Measurements from ENCODE around the gene SIM1. TPM values are rescaled to one million over a fixed set of nuclear protein-coding genes. Genes with fewer than 3 reads are reported as not detected.

SIM1 gene
- total and polyA plus RNA-seq, 4 donors: not detected

DNA sequence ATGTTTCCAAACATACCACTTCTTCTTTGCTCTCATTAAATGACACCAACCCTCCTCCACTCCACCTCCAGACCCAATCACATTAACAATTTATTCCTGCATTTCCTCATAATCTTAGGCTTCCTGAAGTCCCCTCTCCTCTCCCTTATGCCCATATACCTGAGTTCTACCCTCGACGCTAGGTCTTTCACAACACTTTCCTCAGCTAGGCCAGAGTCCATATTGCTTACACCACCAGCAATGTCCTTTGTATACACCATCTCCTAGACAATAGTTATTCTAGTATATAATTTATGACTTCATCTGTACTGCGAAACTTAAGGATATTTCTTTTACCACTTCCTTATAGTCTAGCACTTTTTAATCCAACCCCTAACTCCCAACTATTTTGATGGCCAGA lies 47.7 kb downstream of the SIM1 start:
- no peak overlapping the region for H3K4me3 ChIP-seq
- H3K9ac ChIP-seq (ENCODE audit: insufficient read depth in 1 of 2, low read length in 2 of 2): no peak overlapping the region
- no peaks in the 10 kb centered on the region for H3K27me3 ChIP-seq (ENCODE audit: control insufficient read depth in 3 of 3, insufficient read depth in 3 of 3, low read length in 2 of 3)
- no peaks in the 10 kb centered on the region for H3K36me3 ChIP-seq (ENCODE audit: control insufficient read depth in 4 of 4, insufficient read depth in 4 of 4, low read length in 4 of 4)
- ATAC-seq (ENCODE audit: insufficient read depth, low FRiP score) (no peak), DNase-seq (no peak)
- no peak overlapping the region for H3K27ac ChIP-seq (ENCODE audit: low read depth in 1 of 2, low read length in 1 of 2)
- H3K9me3 ChIP-seq (ENCODE audit: control insufficient read depth in 4 of 4, insufficient read depth in 3 of 4, low read length in 3 of 4): peaks cover 0 to 2% (median 0%) of the 10 kb centered on the region in 4 donors
- TF ChIP-seq, protein P1, sequence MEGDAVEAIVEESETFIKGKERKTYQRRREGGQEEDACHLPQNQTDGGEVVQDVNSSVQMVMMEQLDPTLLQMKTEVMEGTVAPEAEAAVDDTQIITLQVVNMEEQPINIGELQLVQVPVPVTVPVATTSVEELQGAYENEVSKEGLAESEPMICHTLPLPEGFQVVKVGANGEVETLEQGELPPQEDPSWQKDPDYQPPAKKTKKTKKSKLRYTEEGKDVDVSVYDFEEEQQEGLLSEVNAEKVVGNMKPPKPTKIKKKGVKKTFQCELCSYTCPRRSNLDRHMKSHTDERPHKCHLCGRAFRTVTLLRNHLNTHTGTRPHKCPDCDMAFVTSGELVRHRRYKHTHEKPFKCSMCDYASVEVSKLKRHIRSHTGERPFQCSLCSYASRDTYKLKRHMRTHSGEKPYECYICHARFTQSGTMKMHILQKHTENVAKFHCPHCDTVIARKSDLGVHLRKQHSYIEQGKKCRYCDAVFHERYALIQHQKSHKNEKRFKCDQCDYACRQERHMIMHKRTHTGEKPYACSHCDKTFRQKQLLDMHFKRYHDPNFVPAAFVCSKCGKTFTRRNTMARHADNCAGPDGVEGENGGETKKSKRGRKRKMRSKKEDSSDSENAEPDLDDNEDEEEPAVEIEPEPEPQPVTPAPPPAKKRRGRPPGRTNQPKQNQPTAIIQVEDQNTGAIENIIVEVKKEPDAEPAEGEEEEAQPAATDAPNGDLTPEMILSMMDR (IDR thresholded peaks at IDR 0.05; ENCODE audit: control extremely low read depth, extremely low read depth): no peak
- no peaks in the 10 kb centered on the region for H3K4me1 ChIP-seq (ENCODE audit: control insufficient read depth in 5 of 5, insufficient read depth in 5 of 5, low read length in 5 of 5)
- 78% methylated on average over 3 of the region's 3 CpGs for WGBS, 2 donors

DNA sequence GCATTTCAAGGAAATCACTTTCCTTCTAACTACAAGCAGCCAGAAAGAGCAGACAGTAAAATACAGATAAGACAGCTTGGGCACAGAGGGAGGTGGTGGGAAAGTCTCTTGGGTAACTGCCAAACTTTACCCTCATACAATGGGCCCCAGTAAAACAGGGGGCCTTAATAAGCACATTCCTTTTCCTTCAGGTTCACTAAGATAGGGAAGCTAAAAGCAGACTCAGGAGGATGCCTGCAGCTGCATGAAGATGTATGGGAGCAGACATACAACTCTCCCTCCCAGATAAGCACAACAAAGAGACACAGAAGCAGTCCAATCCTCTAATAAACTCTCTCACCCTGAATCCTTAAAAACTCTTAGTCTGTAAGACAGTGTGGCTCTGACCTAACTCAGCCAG lies 49.0 kb downstream of the SIM1 start:
- Histone ChIP-seq H3K27ac (ENCODE audit: low read depth in 1 of 2, low read length in 1 of 2) (no peak overlapping the region), H3K36me3 (ENCODE audit: control insufficient read depth in 4 of 4, insufficient read depth in 4 of 4, low read length in 4 of 4) (no peaks in the 10 kb centered on the region), H3K4me3 (no peak overlapping the region), H3K27me3 (ENCODE audit: control insufficient read depth in 3 of 3, insufficient read depth in 3 of 3, low read length in 2 of 3) (no peaks in the 10 kb centered on the region), H3K4me1 (ENCODE audit: control insufficient read depth in 5 of 5, insufficient read depth in 5 of 5, low read length in 5 of 5) (no peaks in the 10 kb centered on the region), H3K9ac (ENCODE audit: insufficient read depth in 1 of 2, low read length in 2 of 2) (no peak overlapping the region), H3K9me3 (ENCODE audit: control insufficient read depth in 4 of 4, insufficient read depth in 3 of 4, low read length in 3 of 4) (peaks cover 0 to 2% (median 0%) of the 10 kb centered on the region in 4 donors)
- TF ChIP-seq, protein P1 (IDR thresholded peaks at IDR 0.05; ENCODE audit: control extremely low read depth, extremely low read depth): no peak
- no peak for DNase-seq
- ATAC-seq (ENCODE audit: insufficient read depth, low FRiP score): no peak

- no peak overlapping the region for H3K27ac ChIP-seq (ENCODE audit: low read depth in 1 of 2, low read length in 1 of 2)
- H3K4me3 ChIP-seq: no peak overlapping the region
- TF ChIP-seq, protein P1 (IDR thresholded peaks at IDR 0.05; ENCODE audit: control extremely low read depth, extremely low read depth): no peak
- 83 to 91% methylated on average over 4 of the region's 4 CpGs for WGBS, 2 donors
- H3K4me1 ChIP-seq (ENCODE audit: control insufficient read depth in 5 of 5, insufficient read depth in 5 of 5, low read length in 5 of 5): no peaks in the 10 kb centered on the region
- ATAC-seq (ENCODE audit: insufficient read depth, low FRiP score) (no peak), DNase-seq (no peak)
- H3K27me3 ChIP-seq (ENCODE audit: control insufficient read depth in 3 of 3, insufficient read depth in 3 of 3, low read length in 2 of 3): no peaks in the 10 kb centered on the region
- no peaks in the 10 kb centered on the region for H3K36me3 ChIP-seq (ENCODE audit: control insufficient read depth in 4 of 4, insufficient read depth in 4 of 4, low read length in 4 of 4)
- peaks cover 0 to 2% (median 0%) of the 10 kb centered on the region in 4 donors for H3K9me3 ChIP-seq (ENCODE audit: control insufficient read depth in 4 of 4, insufficient read depth in 3 of 4, low read length in 3 of 4)
- H3K9ac ChIP-seq (ENCODE audit: insufficient read depth in 1 of 2, low read length in 2 of 2): no peak overlapping the region
Observed at GRCh38 chr6:100412872-100413271, 51.8 kb downstream of the SIM1 start.

GRCh38 chr6:100404051-100404450 lies 60.7 kb downstream of the SIM1 start:
- Histone ChIP-seq H3K4me3 (no peak overlapping the region), H3K9me3 (ENCODE audit: control insufficient read depth in 4 of 4, insufficient read depth in 3 of 4, low read length in 3 of 4) (no peaks in the 10 kb centered on the region), H3K36me3 (ENCODE audit: control insufficient read depth in 4 of 4, insufficient read depth in 4 of 4, low read length in 4 of 4) (no peaks in the 10 kb centered on the region), H3K4me1 (ENCODE audit: control insufficient read depth in 5 of 5, insufficient read depth in 5 of 5, low read length in 5 of 5) (no peaks in the 10 kb centered on the region), H3K27me3 (ENCODE audit: control insufficient read depth in 3 of 3, insufficient read depth in 3 of 3, low read length in 2 of 3) (no peaks in the 10 kb centered on the region), H3K9ac (ENCODE audit: insufficient read depth in 1 of 2, low read length in 2 of 2) (no peak overlapping the region), H3K27ac (ENCODE audit: low read depth in 1 of 2, low read length in 1 of 2) (no peak overlapping the region)
- WGBS, 2 donors: 61 to 72% methylated on average over 3 of the region's 3 CpGs
- ATAC-seq (ENCODE audit: insufficient read depth, low FRiP score): no peak
- DNase-seq: no peak
- TF ChIP-seq, protein P1 (IDR thresholded peaks at IDR 0.05; ENCODE audit: control extremely low read depth, extremely low read depth): no peak
